Esophagus muscularis mucosa (tissue), 3 donors: ENCODE data around the gene NECTIN2.

ENCODE experiments used
- CTCF ChIP-seq, 3 experiments: fragments of 200-600 bp in 2 of 3; fragments of 450-650 bp in 1 of 3; sonication (generic) in 2 of 3; IDR thresholded peaks; one replicate each; pipeline ENCODE4 v1.5.1; 2017 to 2019; ENCODE audit warnings: antibody characterized with exemption in 3 of 3, mild to moderate bottlenecking in 2 of 3, moderate library complexity in 1 of 3
- POLR2A ChIP-seq: fragments of 450-650 bp; IDR thresholded peaks from one replicate; pipeline ENCODE4 v1.6.1; 2017; ENCODE audit warnings: antibody characterized with exemption, moderate library complexity, mild to moderate bottlenecking, low read depth

- TF ChIP-seq CTCF (IDR thresholded peaks at IDR 0.05) (no peak), POLR2A (no peak)
Observed at GRCh38 chr19:44930088-44930487, 84.0 kb downstream of the NECTIN2 start.
